ENCODE data around the gene GPR148. TPM values are rescaled to one million over a fixed set of nuclear protein-coding genes. Genes with fewer than 3 reads are reported as not detected.

The GPR148 gene
- total and polyA plus RNA-seq, 2 experiments from 2014 or later: not detected

GRCh38 chr2:130764821-130765115 lies 35.9 kb downstream of the GPR148 start:
- no peaks in the 10 kb centered on the region for H3K79me2 ChIP-seq
- no peaks in the 10 kb centered on the region for H3K27me3 ChIP-seq
- H3K4me3 ChIP-seq: no peak overlapping the region
- H2AFZ ChIP-seq: no peak overlapping the region
- H3K4me1 ChIP-seq (ENCODE audit: insufficient read depth): no peaks in the 10 kb centered on the region
- WGBS (ENCODE audit: low lambda C conversion rate, missing lambda C conversion rate): 93% methylated on average over 5 of the region's 5 CpGs
- no peaks in the 10 kb centered on the region for H4K20me1 ChIP-seq (ENCODE audit: insufficient read depth, poor library complexity, severe bottlenecking)
- H3K36me3 ChIP-seq (replicated peaks; ENCODE audit: insufficient read depth, low read depth): no peaks in the 10 kb centered on the region
- no peak for DNase-seq (ENCODE audit: low spot score)
- no peak overlapping the region for H3K27ac ChIP-seq
- no peaks in the 10 kb centered on the region for H3K9me3 ChIP-seq (ENCODE audit: low read depth)
- TF ChIP-seq EZH2phosphoT487 (IDR thresholded peaks at IDR 0.05; ENCODE audit: low read depth, severe bottlenecking, unreplicated experiment): no peak
- no peak for TF ChIP-seq EZH2 (IDR thresholded peaks at IDR 0.05; ENCODE audit: borderline replicate concordance)
- no peak for TF ChIP-seq CTCF (IDR thresholded peaks at IDR 0.05; ENCODE audit: poor library complexity)
- no peak overlapping the region for H3K4me2 ChIP-seq
- H3K9me2 ChIP-seq (replicated peaks; ENCODE audit: insufficient read depth): no peaks in the 10 kb centered on the region

GRCh38 chr2:130765464-130765863 lies 36.6 kb downstream of the GPR148 start:
- H4K20me1 ChIP-seq (ENCODE audit: insufficient read depth, poor library complexity, severe bottlenecking): no peaks in the 10 kb centered on the region
- no peaks in the 10 kb centered on the region for H3K9me3 ChIP-seq (ENCODE audit: low read depth)
- H3K36me3 ChIP-seq (replicated peaks; ENCODE audit: insufficient read depth, low read depth): no peaks in the 10 kb centered on the region
- H3K27ac ChIP-seq: no peak overlapping the region
- H3K9me2 ChIP-seq (replicated peaks; ENCODE audit: insufficient read depth): no peaks in the 10 kb centered on the region
- DNase-seq (ENCODE audit: low spot score): no peak
- WGBS (ENCODE audit: low lambda C conversion rate, missing lambda C conversion rate): 64% methylated on average over 6 of the region's 6 CpGs
- no peak overlapping the region for H2AFZ ChIP-seq
- no peak overlapping the region for H3K4me3 ChIP-seq
- H3K27me3 ChIP-seq: no peaks in the 10 kb centered on the region
- no peaks in the 10 kb centered on the region for H3K79me2 ChIP-seq
- no peak overlapping the region for H3K4me2 ChIP-seq
- TF ChIP-seq EZH2 (IDR thresholded peaks at IDR 0.05; ENCODE audit: borderline replicate concordance) (no peak), EZH2phosphoT487 (IDR thresholded peaks at IDR 0.05; ENCODE audit: low read depth, severe bottlenecking, unreplicated experiment) (no peak)
- no peaks in the 10 kb centered on the region for H3K4me1 ChIP-seq (ENCODE audit: insufficient read depth)

GRCh38 chr2:130766037-130766436 lies 37.2 kb downstream of the GPR148 start:
- H3K4me3 ChIP-seq: no peak overlapping the region
- no peak for TF ChIP-seq CTCF (IDR thresholded peaks at IDR 0.05; ENCODE audit: poor library complexity)
- no peaks in the 10 kb centered on the region for H4K20me1 ChIP-seq (ENCODE audit: insufficient read depth, poor library complexity, severe bottlenecking)
- no peaks in the 10 kb centered on the region for H3K79me2 ChIP-seq
- DNase-seq (ENCODE audit: low spot score): no peak
- no peak overlapping the region for H3K4me2 ChIP-seq
- H3K36me3 ChIP-seq (replicated peaks; ENCODE audit: insufficient read depth, low read depth): no peaks in the 10 kb centered on the region
- 89% methylated on average over 7 of the region's 7 CpGs for WGBS (ENCODE audit: low lambda C conversion rate, missing lambda C conversion rate)
- no peaks in the 10 kb centered on the region for H3K9me2 ChIP-seq (replicated peaks; ENCODE audit: insufficient read depth)
- no peaks in the 10 kb centered on the region for H3K9me3 ChIP-seq (ENCODE audit: low read depth)
- H2AFZ ChIP-seq: no peak overlapping the region
- H3K27me3 ChIP-seq: no peaks in the 10 kb centered on the region
- no peaks in the 10 kb centered on the region for H3K4me1 ChIP-seq (ENCODE audit: insufficient read depth)
- no peak overlapping the region for H3K27ac ChIP-seq

GRCh38 chr2:130766711-130767407 lies 38.0 kb downstream of the GPR148 start:
- no peak overlapping the region for H2AFZ ChIP-seq
- TF ChIP-seq EZH2phosphoT487 (IDR thresholded peaks at IDR 0.05; ENCODE audit: low read depth, severe bottlenecking, unreplicated experiment) (no peak), EZH2 (IDR thresholded peaks at IDR 0.05; ENCODE audit: borderline replicate concordance) (no peak), CTCF (IDR thresholded peaks at IDR 0.05; ENCODE audit: poor library complexity) (no peak)
- H3K79me2 ChIP-seq: no peaks in the 10 kb centered on the region
- no peaks in the 10 kb centered on the region for H3K36me3 ChIP-seq (replicated peaks; ENCODE audit: insufficient read depth, low read depth)
- no peaks in the 10 kb centered on the region for H3K9me2 ChIP-seq (replicated peaks; ENCODE audit: insufficient read depth)
- H3K27ac ChIP-seq: no peak overlapping the region
- H3K9me3 ChIP-seq (ENCODE audit: low read depth): no peaks in the 10 kb centered on the region
- 86% methylated on average over 12 of the region's 12 CpGs for WGBS (ENCODE audit: low lambda C conversion rate, missing lambda C conversion rate)
- H3K4me1 ChIP-seq (ENCODE audit: insufficient read depth): no peaks in the 10 kb centered on the region
- H4K20me1 ChIP-seq (ENCODE audit: insufficient read depth, poor library complexity, severe bottlenecking): no peaks in the 10 kb centered on the region
- H3K4me2 ChIP-seq: no peak overlapping the region
- H3K4me3 ChIP-seq: no peak overlapping the region
- no peaks in the 10 kb centered on the region for H3K27me3 ChIP-seq
- DNase-seq (ENCODE audit: low spot score): no peak

Measured in hepatocyte (in vitro differentiated cells).